Neutrophil (primary cell): Measurements from ENCODE around the gene ZYX.

Source experiments
- H3K27ac ChIP-seq: fragments of 200-600 bp; sonication (generic); 2 replicates; pipeline ENCODE4 v1.5.1; 2016; ENCODE audit warnings: mild to moderate bottlenecking, moderate library complexity
- H3K27me3 ChIP-seq: fragments of 200-600 bp; sonication (generic); 2 replicates; pipeline ENCODE4 v1.6.0; 2016; ENCODE audit warnings: mild to moderate bottlenecking
- H3K36me3 ChIP-seq: fragments of 200-600 bp; sonication (generic); 2 replicates; pipeline ENCODE4 v1.5.1; 2017
- H3K4me1 ChIP-seq, 2 experiments: fragments of 200-600 bp in 1 of 2; sonication (generic) in 1 of 2; 1 replicate in 1 of 2; 2 replicates in 1 of 2; pipeline versions ENCODE4 v1.5.1 to v1.6.1; 2013 to 2016; ENCODE audit warnings: low read depth in 1 of 2, low read length in 1 of 2, mild to moderate bottlenecking in 1 of 2, moderate library complexity in 1 of 2; ENCODE audit not compliant: control insufficient read depth in 1 of 2, insufficient read depth in 1 of 2
- H3K4me3 ChIP-seq, 2 experiments: fragments of 200-600 bp in 1 of 2; sonication (generic) in 1 of 2; 1 replicate in 1 of 2; 2 replicates in 1 of 2; pipeline ENCODE4 v1.5.1; 2013 to 2016; ENCODE audit warnings: low read depth in 1 of 2, low read length in 1 of 2, mild to moderate bottlenecking in 1 of 2, moderate library complexity in 1 of 2
- H3K9me3 ChIP-seq: fragments of 200-600 bp; sonication (generic); 2 replicates; pipeline ENCODE4 v1.5.1; 2016
- TF ChIP-seq, protein P1 (sequence below): fragments of 200-600 bp; sonication (generic); IDR thresholded peaks from 2 replicates; pipeline ENCODE4 v1.5.1; 2016; ENCODE audit warnings: antibody characterized with exemption

The ZYX gene

GRCh38 chr7:143363016-143363937, 17.9 kb upstream of the ZYX start:
- H3K27ac ChIP-seq, result no peak overlapping the region
- H3K36me3 ChIP-seq, result no peaks in the 10 kb centered on the region
- H3K9me3 ChIP-seq, result no peaks in the 10 kb centered on the region
- H3K27me3 ChIP-seq, result peaks cover 85% of the 10 kb centered on the region
- TF ChIP-seq, protein P1, sequence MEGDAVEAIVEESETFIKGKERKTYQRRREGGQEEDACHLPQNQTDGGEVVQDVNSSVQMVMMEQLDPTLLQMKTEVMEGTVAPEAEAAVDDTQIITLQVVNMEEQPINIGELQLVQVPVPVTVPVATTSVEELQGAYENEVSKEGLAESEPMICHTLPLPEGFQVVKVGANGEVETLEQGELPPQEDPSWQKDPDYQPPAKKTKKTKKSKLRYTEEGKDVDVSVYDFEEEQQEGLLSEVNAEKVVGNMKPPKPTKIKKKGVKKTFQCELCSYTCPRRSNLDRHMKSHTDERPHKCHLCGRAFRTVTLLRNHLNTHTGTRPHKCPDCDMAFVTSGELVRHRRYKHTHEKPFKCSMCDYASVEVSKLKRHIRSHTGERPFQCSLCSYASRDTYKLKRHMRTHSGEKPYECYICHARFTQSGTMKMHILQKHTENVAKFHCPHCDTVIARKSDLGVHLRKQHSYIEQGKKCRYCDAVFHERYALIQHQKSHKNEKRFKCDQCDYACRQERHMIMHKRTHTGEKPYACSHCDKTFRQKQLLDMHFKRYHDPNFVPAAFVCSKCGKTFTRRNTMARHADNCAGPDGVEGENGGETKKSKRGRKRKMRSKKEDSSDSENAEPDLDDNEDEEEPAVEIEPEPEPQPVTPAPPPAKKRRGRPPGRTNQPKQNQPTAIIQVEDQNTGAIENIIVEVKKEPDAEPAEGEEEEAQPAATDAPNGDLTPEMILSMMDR, result no peak
- H3K4me3 ChIP-seq, result peak overlapping the region in 1 of 2 experiments; percentile 41
- peaks cover 6 to 14% of the 10 kb centered on the region in 2 experiments for H3K4me1 ChIP-seq

GRCh38 chr7:143367972-143368371, 13.2 kb upstream of the ZYX start:
- H3K4me1 ChIP-seq, result peaks cover 16 to 17% of the 10 kb centered on the region in 2 experiments
- no peaks in the 10 kb centered on the region for H3K36me3 ChIP-seq
- TF ChIP-seq, protein P1, result no peak
- H3K27ac ChIP-seq, result no peak overlapping the region
- H3K27me3 ChIP-seq, result peaks cover 38% of the 10 kb centered on the region
- H3K4me3 ChIP-seq, result no peak overlapping the region
- no peaks in the 10 kb centered on the region for H3K9me3 ChIP-seq

- Histone ChIP-seq H3K36me3 (no peaks in the 10 kb centered on the region), H3K9me3 (no peaks in the 10 kb centered on the region), H3K4me1 (peaks cover 18 to 19% of the 10 kb centered on the region in 2 experiments), H3K4me3 (no peak overlapping the region), H3K27ac (no peak overlapping the region), H3K27me3 (peaks cover 33% of the 10 kb centered on the region)
- TF ChIP-seq, protein P1, result no peak
These were observed 12.8 kb upstream of the ZYX start for GRCh38 chr7:143368387-143368786.

DNA sequence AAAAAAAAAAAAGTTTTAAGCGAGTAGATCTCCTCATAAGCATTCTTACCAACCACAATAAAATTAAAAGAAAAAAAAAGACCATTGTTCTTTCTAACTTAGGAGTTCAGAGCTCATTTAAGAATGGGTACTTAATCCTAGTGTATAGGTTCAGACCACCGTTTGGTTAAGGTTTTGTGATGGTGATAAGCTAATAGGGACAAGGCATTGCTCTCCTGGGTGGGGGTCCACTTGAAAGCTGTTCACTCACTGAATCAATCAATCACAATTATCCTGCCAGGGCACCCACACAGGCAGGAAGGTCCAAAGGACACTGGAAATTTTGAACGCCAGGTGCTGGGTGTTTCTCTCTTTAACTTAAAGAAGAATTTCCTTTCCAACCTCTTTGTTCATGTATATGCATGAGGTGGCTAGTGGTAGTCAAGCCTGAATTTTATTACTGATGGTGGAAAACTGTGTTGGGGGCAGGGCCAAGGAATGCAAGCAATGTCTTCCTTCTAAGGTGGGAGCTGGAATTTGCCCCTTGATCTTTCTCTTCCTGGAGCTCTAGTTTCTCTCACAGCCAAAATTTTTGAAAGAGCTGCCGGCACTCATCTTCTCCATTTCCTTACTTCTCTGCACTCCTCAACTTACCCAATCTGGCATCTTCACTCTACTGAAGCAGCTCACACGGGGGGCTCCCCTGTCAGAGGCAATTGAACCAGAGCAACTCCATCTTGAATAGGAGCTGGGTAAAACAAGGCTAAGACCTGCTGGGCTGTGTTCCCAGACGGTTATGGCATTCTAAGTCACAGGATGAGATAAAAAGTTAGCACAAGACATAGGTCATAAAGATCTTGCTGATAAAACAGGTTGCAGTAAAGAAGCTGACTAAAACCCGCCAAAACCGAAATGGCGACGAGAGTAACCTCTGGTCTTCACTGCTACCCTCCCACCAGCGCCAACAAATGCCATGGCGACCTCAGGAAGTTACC, 11.2 kb upstream of the ZYX start:
- Histone ChIP-seq H3K4me3 (no peak overlapping the region), H3K36me3 (no peaks in the 10 kb centered on the region), H3K27ac (no peak overlapping the region), H3K9me3 (no peaks in the 10 kb centered on the region), H3K27me3 (peaks cover 18% of the 10 kb centered on the region), H3K4me1 (peaks cover 33 to 35% of the 10 kb centered on the region in 2 experiments)
- TF ChIP-seq, protein P1, result no peak

DNA sequence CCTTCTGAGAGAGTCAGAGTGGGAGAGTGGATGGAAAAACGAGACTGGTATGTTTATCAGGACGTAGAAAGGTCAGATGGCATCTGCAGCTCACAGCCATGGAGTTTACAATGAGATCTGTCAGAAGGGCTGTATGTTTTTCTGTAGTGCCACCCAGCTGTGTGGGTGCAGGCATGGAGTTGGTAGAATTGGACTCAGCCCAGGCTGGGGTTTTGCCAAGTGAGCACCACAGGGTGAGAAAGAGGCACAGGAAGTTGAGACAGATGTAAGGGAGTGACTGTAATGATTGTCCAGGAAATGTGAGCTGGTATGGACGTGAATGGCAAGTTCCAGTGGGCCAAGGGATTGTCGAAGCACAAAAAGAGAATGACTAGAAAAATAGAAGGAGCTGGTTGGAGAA, 9.1 kb upstream of the ZYX start:
- Histone ChIP-seq H3K9me3 (no peaks in the 10 kb centered on the region), H3K4me1 (peaks cover 54 to 56% of the 10 kb centered on the region in 2 experiments), H3K36me3 (no peaks in the 10 kb centered on the region), H3K27ac (peak overlapping the region; percentile 62), H3K4me3 (no peak overlapping the region), H3K27me3 (no peaks in the 10 kb centered on the region)
- TF ChIP-seq, protein P1, result no peak
